Measurements from ENCODE around the gene SND1. TPM values are rescaled to one million over a fixed set of nuclear protein-coding genes. Genes with fewer than 3 reads are reported as not detected.

Gene SND1
- total and polyA plus RNA-seq, 4 donors, result 59.4 to 214 (median 84.1) TPM

GRCh38 chr7:128131115-128131514 lies 479.1 kb downstream of the SND1 start:
- DNase-seq (ENCODE audit: low spot score), result no peak
- Histone ChIP-seq H3K4me1 (ENCODE audit: control insufficient read depth in 4 of 4, insufficient read depth in 4 of 4, low read length in 3 of 4) (peaks cover 3 to 14% (median 9%) of the 10 kb centered on the region in 4 donors), H3K27ac (ENCODE audit: low read depth in 1 of 2, low read length in 2 of 2) (no peak overlapping the region), H3K4me3 (ENCODE audit: low read depth in 1 of 3, low read length in 3 of 3) (no peak overlapping the region), H3K9me3 (ENCODE audit: control insufficient read depth in 4 of 4, low read length in 3 of 4) (no peaks in the 10 kb centered on the region), H3K27me3 (ENCODE audit: control insufficient read depth in 4 of 4, insufficient read depth in 4 of 4, low read length in 3 of 4) (peaks cover 0 to 5% (median under 1%) of the 10 kb centered on the region in 4 donors), H3K9ac (ENCODE audit: low read depth in 1 of 2, low read length in 2 of 2) (no peak overlapping the region), H3K36me3 (ENCODE audit: control insufficient read depth in 4 of 4, insufficient read depth in 3 of 4, low read depth in 1 of 4, low read length in 3 of 4) (no peaks in the 10 kb centered on the region)
- WGBS, result 79% methylated on average over 2 of the region's 2 CpGs
- TF ChIP-seq ZBTB33 (IDR thresholded peaks at IDR 0.05), result no peak
- TF ChIP-seq FOXA1 (IDR thresholded peaks at IDR 0.05), result no peak
- no peak for TF ChIP-seq RXRA (IDR thresholded peaks at IDR 0.05)
- TF ChIP-seq MAX (IDR thresholded peaks at IDR 0.05), result no peak
- no peak for TF ChIP-seq EGR1 (IDR thresholded peaks at IDR 0.05; ENCODE audit: low read depth in 2 of 2)
- no peak for TF ChIP-seq HNF4G (IDR thresholded peaks at IDR 0.05)
- no peak for TF ChIP-seq FOXA2 (IDR thresholded peaks at IDR 0.05)
- no peak for TF ChIP-seq TAF1 (conservative IDR thresholded peaks at IDR 0.05)
- TF ChIP-seq REST (IDR thresholded peaks at IDR 0.05), result no peak
- TF ChIP-seq CTCF (IDR thresholded peaks at IDR 0.05; ENCODE audit: low read depth, low read length, missing input control), result no peak
- TF ChIP-seq ATF3 (IDR thresholded peaks at IDR 0.05), result no peak
- no peak for TF ChIP-seq NR2F2 (IDR thresholded peaks at IDR 0.05)

GRCh38 chr7:128131731-128132130 lies 479.7 kb downstream of the SND1 start:
- no peak for TF ChIP-seq SP1 (IDR thresholded peaks at IDR 0.05)
- no peak for TF ChIP-seq GABPA (IDR thresholded peaks at IDR 0.05 in 1 of 2, conservative IDR thresholded peaks at IDR 0.05 in 1 of 2)
- TF ChIP-seq RXRA (IDR thresholded peaks at IDR 0.05), result no peak
- WGBS, result 64% methylated on average over 4 of the region's 4 CpGs
- H3K9me3 ChIP-seq (ENCODE audit: control insufficient read depth in 4 of 4, low read length in 3 of 4), result no peaks in the 10 kb centered on the region
- no peaks in the 10 kb centered on the region for H3K36me3 ChIP-seq (ENCODE audit: control insufficient read depth in 4 of 4, insufficient read depth in 3 of 4, low read depth in 1 of 4, low read length in 3 of 4)
- peaks cover 0 to 7% (median 2%) of the 10 kb centered on the region in 4 donors for H3K27me3 ChIP-seq (ENCODE audit: control insufficient read depth in 4 of 4, insufficient read depth in 4 of 4, low read length in 3 of 4)
- no peak overlapping the region for H3K9ac ChIP-seq (ENCODE audit: low read depth in 1 of 2, low read length in 2 of 2)
- H3K27ac ChIP-seq (ENCODE audit: low read depth in 1 of 2, low read length in 2 of 2), result no peak overlapping the region
- no peak for DNase-seq (ENCODE audit: low spot score)
- peaks cover 5 to 17% (median 13%) of the 10 kb centered on the region in 4 donors for H3K4me1 ChIP-seq (ENCODE audit: control insufficient read depth in 4 of 4, insufficient read depth in 4 of 4, low read length in 3 of 4)
- H3K4me3 ChIP-seq (ENCODE audit: low read depth in 1 of 3, low read length in 3 of 3), result no peak overlapping the region

Measured in liver (tissue), 9 donors.